Superior temporal gyrus (tissue), 1 donor: Measurements from ENCODE around the gene CTNNB1.
A peak's percentile ranks its signal among the peaks of the same experiment; 100 is the strongest.

Source experiments
- DNase-seq: peaks from one replicate; pipeline ENCODE4 v3.0.0-alpha.2; 2016; ENCODE audit errors: extremely low spot score

Gene CTNNB1

GRCh38 chr3:41219424-41219823 lies 20.1 kb downstream of the CTNNB1 start:
- DNase-seq: no peak

- DNase-seq: no peak
These were observed 21.8 kb downstream of the CTNNB1 start for GRCh38 chr3:41220906-41221677.

GRCh38 chr3:41222012-41222411 lies 22.7 kb downstream of the CTNNB1 start:
- no peak for DNase-seq

DNA sequence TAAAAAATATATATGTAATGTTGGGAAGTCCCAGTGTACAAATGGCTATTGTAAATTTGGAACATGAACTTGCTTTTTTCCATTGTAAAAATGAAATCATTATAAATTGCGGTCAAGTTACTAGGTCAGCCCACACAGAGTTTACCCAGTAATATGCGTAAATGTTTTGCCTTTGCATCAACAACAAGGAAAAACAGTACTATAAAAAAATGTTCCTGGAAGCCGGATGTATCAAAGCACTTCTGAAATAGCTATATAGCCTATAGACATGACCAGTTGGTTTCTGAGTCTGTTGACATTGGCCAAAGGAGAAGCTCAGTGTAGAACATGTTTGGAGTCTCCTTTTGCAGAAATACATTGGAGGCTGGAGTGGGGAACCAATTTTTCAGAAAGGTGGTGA lies 23.2 kb downstream of the CTNNB1 start:
- DNase-seq: no peak

DNA sequence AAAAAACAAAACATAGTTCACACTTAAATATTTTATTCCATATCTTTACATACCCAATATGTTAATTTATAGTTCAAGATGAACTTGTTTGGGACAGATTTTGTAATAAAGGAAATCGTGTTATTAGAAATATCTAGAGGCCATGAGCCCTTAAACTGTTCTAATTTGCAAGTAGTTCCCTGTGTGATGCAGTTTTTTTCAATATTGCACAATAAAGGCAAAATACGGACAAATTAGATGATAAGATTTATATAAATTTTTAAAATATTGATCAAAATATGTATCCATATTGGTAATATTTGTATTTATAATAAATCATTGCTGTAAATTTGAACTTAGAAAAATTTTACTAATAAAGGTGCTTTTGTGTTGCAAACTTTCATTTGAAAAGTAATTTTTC lies 23.8 kb downstream of the CTNNB1 start:
- no peak for DNase-seq

- DNase-seq: no peak
These were observed 24.4 kb downstream of the CTNNB1 start for GRCh38 chr3:41223691-41224090.

- no peak for DNase-seq
These were observed 25.0 kb downstream of the CTNNB1 start for GRCh38 chr3:41224120-41224806.

- peak; percentile 77 for DNase-seq
These were observed 35.8 kb downstream of the CTNNB1 start for GRCh38 chr3:41234823-41235721.

- no peak for DNase-seq
These were observed 36.9 kb downstream of the CTNNB1 start for GRCh38 chr3:41236228-41236627.

DNA sequence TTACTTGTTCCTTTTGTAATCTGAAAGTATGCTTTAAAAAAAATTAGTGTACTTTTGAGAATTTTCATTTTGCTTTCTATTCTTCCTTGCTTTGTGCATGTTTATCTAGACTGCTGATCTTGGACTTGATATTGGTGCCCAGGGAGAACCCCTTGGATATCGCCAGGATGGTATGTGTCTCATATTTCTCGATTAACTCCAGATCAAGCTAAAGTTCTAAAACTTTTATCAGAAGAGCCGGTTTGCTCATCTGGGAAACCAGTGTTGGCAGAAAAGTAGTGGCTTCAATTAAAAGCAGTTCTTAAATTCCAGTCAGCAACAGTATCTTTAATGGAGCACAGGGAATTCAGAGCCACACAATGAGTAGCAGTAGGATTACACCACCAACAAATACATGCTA lies 38.6 kb downstream of the CTNNB1 start:
- DNase-seq: no peak

GRCh38 chr3:41239587-41239986 lies 40.3 kb downstream of the CTNNB1 start:
- no peak for DNase-seq

DNA sequence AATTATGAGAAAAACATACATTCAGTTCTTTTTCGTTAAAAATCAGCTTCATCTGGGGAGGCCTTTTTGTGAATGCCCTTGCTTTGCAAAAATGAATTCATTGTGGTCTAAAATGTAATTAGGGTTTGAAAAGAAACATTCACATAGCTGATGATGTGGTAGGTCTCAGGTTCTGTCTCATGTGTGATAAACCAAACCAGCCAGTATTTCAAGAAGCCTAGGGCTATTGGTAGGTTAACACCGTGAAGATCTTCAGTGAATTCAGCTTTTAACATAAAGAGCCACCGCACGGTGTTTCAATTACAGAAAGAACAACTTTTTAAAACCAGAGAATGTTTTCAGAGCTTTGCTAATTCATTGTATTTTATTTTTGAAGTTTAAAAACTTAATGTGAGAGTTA lies 41.9 kb downstream of the CTNNB1 start:
- no peak for DNase-seq

GRCh38 chr3:41241800-41242571 lies 42.7 kb downstream of the CTNNB1 start:
- no peak for DNase-seq

- DNase-seq: no peak
These were observed 43.9 kb downstream of the CTNNB1 start for GRCh38 chr3:41243183-41243582.

- no peak for DNase-seq
These were observed 45.5 kb downstream of the CTNNB1 start for GRCh38 chr3:41244620-41245336.

DNA sequence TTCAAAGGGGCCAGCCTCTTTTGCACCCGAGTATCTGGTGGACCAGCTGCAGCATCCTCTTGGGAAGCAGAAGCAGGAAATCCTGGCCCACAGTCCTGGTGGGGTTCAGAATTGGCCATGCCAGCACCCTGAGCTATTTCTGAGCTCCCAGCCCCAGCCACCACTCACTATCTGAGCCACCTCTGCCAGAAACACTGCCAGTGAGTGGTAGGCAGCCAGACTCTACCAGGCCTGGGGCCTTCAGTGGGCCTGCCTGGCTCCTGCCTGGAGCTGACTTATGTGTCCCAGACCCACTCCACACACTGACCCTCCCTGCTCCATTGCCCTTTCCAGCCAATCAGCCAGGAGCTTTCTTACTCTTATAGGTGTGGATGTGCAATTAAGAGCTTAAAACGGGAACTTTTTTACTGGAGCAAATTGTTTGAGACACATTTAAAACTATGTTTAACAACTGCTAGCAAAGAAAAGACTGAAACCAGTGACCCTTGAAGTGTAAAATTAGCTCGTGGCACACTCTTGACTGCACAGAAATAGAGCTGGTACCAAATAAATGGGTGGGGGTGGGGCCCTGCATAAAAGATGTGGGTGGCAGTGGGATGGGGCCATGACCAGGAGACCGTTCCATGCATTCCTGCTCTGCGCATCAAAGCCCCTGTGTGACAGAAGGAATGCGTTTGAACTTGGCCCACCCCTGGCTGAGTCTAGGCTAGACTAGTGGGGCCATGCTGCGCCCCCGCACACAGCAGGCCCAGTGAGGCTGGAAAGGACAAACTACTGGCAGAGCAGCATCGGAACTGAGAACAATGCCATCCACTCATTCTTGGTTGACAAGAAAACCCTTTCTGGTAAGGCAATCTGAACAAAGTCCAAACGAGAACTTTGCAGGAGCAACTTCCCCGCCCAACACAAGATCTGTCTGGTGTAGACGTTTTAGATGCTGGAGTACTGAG lies 48.0 kb downstream of the CTNNB1 start:
- DNase-seq: peak; percentile 62

DNA sequence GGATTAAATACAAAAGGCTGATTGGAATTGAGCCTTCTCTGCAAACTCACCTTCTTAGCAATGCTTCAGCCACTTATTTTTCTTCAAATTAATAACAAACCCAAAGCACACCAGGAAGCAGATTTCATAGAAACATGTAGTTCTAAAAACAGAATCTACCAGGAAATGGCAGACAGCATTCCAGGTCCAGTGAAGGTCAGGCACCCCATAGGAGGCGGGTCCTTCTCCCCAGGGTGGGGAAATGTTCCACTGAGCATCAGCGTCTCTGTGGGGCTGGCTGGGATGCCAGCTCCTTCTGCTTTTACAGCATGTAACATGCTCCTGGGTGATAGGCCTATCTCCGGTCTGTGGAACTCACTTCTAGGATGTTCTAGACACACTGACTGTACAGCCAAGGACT lies 49.2 kb downstream of the CTNNB1 start:
- DNase-seq: no peak

DNA sequence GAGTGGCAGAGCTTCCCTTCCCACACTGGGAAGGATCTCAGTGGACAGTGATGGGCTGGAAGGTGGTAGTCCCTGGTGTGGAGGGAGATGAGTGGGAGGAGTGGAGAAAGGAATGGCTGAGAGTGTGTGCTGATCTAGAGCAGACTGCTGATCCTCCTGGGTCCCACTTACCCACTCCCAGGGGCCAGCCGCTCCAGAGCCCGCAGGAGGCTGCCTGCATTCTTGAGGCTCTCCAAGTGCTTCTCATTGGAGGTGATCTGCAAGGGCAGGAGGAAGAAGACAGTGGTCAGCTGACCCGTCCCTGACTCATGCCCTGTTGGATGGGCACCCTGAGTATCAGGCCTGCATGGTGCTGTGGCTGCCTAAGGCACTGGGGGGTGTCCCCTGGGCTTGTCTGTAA lies 50.0 kb downstream of the CTNNB1 start:
- DNase-seq: no peak

DNA sequence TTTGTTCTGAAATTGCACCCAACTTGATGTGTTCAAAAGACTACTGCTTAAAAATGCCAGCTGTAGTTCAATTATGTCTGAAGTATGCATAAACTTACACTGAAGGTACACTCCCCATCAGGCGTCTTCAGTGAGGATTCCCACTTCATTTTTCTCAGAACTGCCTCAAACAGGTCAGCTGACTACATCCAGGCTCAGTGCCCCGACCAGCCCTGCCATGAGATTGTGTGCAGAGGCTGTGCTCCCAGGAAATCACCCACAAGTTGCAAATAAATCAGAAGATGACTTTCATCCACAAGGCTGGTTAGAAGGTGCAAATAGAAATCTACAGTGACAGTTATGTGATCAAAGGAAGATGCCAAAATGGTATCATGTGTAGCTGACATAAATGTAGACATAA lies 51.5 kb downstream of the CTNNB1 start:
- DNase-seq: no peak

- DNase-seq: no peak
These were observed 52.3 kb downstream of the CTNNB1 start for GRCh38 chr3:41251593-41251992.
